Ovary (tissue), 9 donors: ENCODE results near the gene RBM20. TPM values are rescaled to one million over a fixed set of nuclear protein-coding genes. Genes with fewer than 3 reads are reported as not detected.

ENCODE experiments used
- DNase-seq, 5 donors: peaks; one replicate each; pipeline ENCODE4 v3.0.0-alpha.2; 2019 to 2020
- H3K27ac ChIP-seq, 2 donors: fragments of 200-600 bp; one replicate each; pipeline versions ENCODE4 v1.5.1 to v1.8.0; 2019 to 2022
- H3K27me3 ChIP-seq: fragments of 200-600 bp; one replicate; pipeline ENCODE4 v1.8.0; 2022
- H3K36me3 ChIP-seq: fragments of 200-600 bp; sonication (generic); one replicate; pipeline ENCODE4 v1.5.1; 2019
- H3K4me1 ChIP-seq: one replicate; pipeline ENCODE4 v1.8.1; 2013; ENCODE audit warnings: mild to moderate bottlenecking, moderate library complexity; ENCODE audit not compliant: insufficient read depth
- H3K4me3 ChIP-seq: fragments of 200-600 bp; sonication (generic); one replicate; pipeline ENCODE4 v1.5.1; 2017
- H3K9me3 ChIP-seq, 2 donors: fragments of 200-600 bp in 1 of 2; sonication (generic) in 1 of 2; one replicate each; pipeline versions ENCODE4 v1.5.1 to v1.8.1; 2013 to 2019; ENCODE audit warnings: mild to moderate bottlenecking in 1 of 2, moderate library complexity in 1 of 2
- CTCF ChIP-seq, 3 donors: fragments of 450-650 bp in 2 of 3; fragments of 200-600 bp in 1 of 3; IDR thresholded peaks; one replicate each; pipeline versions ENCODE4 v1.5.1 to v1.8.0; 2016 to 2022; ENCODE audit warnings: antibody characterized with exemption in 3 of 3, mild to moderate bottlenecking in 1 of 3
- EP300 ChIP-seq: sonication (generic); formaldehyde crosslinking; IDR thresholded peaks from one replicate; pipeline ENCODE4 v1.6.1; 2017; ENCODE audit warnings: antibody characterized with exemption
- POLR2A ChIP-seq: fragments of 450-650 bp; IDR thresholded peaks from one replicate; pipeline ENCODE4 v1.6.1; 2017; ENCODE audit warnings: antibody characterized with exemption, mild to moderate bottlenecking, moderate library complexity
- WGBS, 3 donors: extraction: QIAGEN DNeasy Blood & Tissue Kit in 1 of 3; methylation state at CpG; one replicate each; pipeline versions ENCODE4 v1.1.5 to v1.1.7; 2013 to 2017; 5-methylcytosine and 5-hydroxymethylcytosine counted together
- intact Hi-C, 4 donors: fragments of 100-400 bp; cut with DNase I; formaldehyde crosslinking; loops; one replicate each; pipeline versions ENCODE4 v1.11.0 to v1.15.1; 2022 to 2023
- polyA plus RNA-seq, 2 donors: library from polyadenylated mRNA; stranded (reverse); fragments of 200-250 nt in 1 of 2; fragments of 350-450 nt in 1 of 2; fragmentation: Illumina TruSeq in 1 of 2; extraction: RNeasy Lipid Tissue Mini Kit (QIAGEN cat#74804) in 1 of 2; gene quantifications; one replicate each; pipeline ENCODE4 v1.2.3, GENCODE V29; 2013 to 2014
- total RNA-seq, 7 donors: library from RNA; depleted of rRNA in 2 of 7; stranded (reverse); fragments of >200 nt in 2 of 7; fragmentation: NEBNext Ultra II Directional in 3 of 7; extraction: Animal tissue kit (Norgen Biotek cat#: 25700) in 3 of 7; gene quantifications; one replicate each; pipeline versions ENCODE4 v1.1.0 to v1.2.4, GENCODE V29; 2016 to 2023
- donor health status: DM: no; HTN: no; CAD: no; lungs with moderate emphysema.
- donor health status: DM: no; HTN: no; CAD: no.
- donor health status: Bipolar disorder and iron deficiency.
- donor health status: DM: yes; HTN: yes; CAD: no.
- donor health status: DM: no; HTN: no; CAD: no.
- donor health status: DM: yes; HTN: yes; CAD: no.

The RBM20 gene
- total and polyA plus RNA-seq, 9 donors = 0.96 to 4.9 (median 3.6) TPM

GRCh38 chr10:110867807-110868465 is 223.8 kb downstream of the RBM20 start:
- intact Hi-C loops = no loop called here
- TF ChIP-seq EP300 (no peak), POLR2A (no peak), CTCF (IDR thresholded peaks at IDR 0.05) (no peak)
- Histone ChIP-seq H3K4me1 (peaks cover 7% of the 10 kb centered on the region), H3K9me3 (no peaks in the 10 kb centered on the region), H3K27me3 (no peaks in the 10 kb centered on the region), H3K36me3 (no peaks in the 10 kb centered on the region), H3K4me3 (no peak overlapping the region), H3K27ac (peak overlapping the region in 1 of 2 donors; percentile 5)
- DNase-seq = no peak
- 50 to 60% (median 53%) methylated on average over 4 of the region's 4 CpGs for WGBS, 3 donors

GRCh38 chr10:110868981-110869380 is 224.8 kb downstream of the RBM20 start:
- peaks cover 7% of the 10 kb centered on the region for H3K4me1 ChIP-seq

GRCh38 chr10:110870823-110871297 is 226.7 kb downstream of the RBM20 start:
- H3K36me3 ChIP-seq = no peaks in the 10 kb centered on the region
- WGBS, 3 donors = 52 to 62% (median 58%) methylated on average over 13 of the region's 13 CpGs
- no peaks in the 10 kb centered on the region for H3K27me3 ChIP-seq
- H3K27ac ChIP-seq = peak overlapping the region; percentile 65 to 99
- peaks cover 7% of the 10 kb centered on the region for H3K4me1 ChIP-seq
- TF ChIP-seq POLR2A = no peak
- TF ChIP-seq EP300 = peak; percentile 22
- peak overlapping the region; percentile 95 for H3K4me3 ChIP-seq
- intact Hi-C loops = loop anchor here in 2 of 4 donors (5.0 kb wide), 2 partner anchors 34 to 49 kb away; no protein-coding TSS in a partner anchor
- peak; percentile 46 to 64 (median 52) for DNase-seq
- no peaks in the 10 kb centered on the region for H3K9me3 ChIP-seq

More at GRCh38 chr10:110868981-110869380, 224.8 kb downstream of the RBM20 start:
- intact Hi-C loops = no loop called here
- no peak for DNase-seq
- H3K9me3 ChIP-seq = no peaks in the 10 kb centered on the region
- TF ChIP-seq POLR2A (no peak), EP300 (no peak), CTCF (IDR thresholded peaks at IDR 0.05) (no peak)
- H3K36me3 ChIP-seq = no peaks in the 10 kb centered on the region
- no peaks in the 10 kb centered on the region for H3K27me3 ChIP-seq
- WGBS, 3 donors = 78 to 79% (median 78%) methylated on average over 6 of the region's 6 CpGs
- no peak overlapping the region for H3K27ac ChIP-seq
- H3K4me3 ChIP-seq = no peak overlapping the region

- Histone ChIP-seq H3K4me3 (peak within 1 kb of the TSS; percentile 95), H3K9me3 (no peaks in the 10 kb centered on the region), H3K27me3 (no peaks in the 10 kb centered on the region), H3K36me3 (no peaks in the 10 kb centered on the region), H3K4me1 (peaks cover 8% of the 10 kb centered on the region), H3K27ac (peak within 1 kb of the TSS; percentile 93 to 99)
- no peak for TF ChIP-seq CTCF (IDR thresholded peaks at IDR 0.05)
- TF ChIP-seq POLR2A = peak; percentile 86
- WGBS, 3 donors = 0 to 1% (median 1%) methylated on average over 41 to 47 of the region's 47 CpGs
- peak; percentile 100 for DNase-seq
- intact Hi-C loops = loop anchor here in 2 of 4 donors (5.0 kb wide), 2 partner anchors 34 to 49 kb away; no protein-coding TSS in a partner anchor
These were observed 227.4 kb downstream of the RBM20 start, which contains the start of gene PDCD4 for GRCh38 chr10:110871298-110872084. TSS of gene PDCD4 (plus strand) at chr10:110871928. CDS start at chr10:110876028, 4,100 bp downstream.
